HEK293T (cell line): ENCODE results near the gene ZP1.

ENCODE experiments used
- CTCF ChIA-PET: fragments of 350-600 bp; formaldehyde crosslinking; extraction: SDS; loops from one replicate; lab custom pipeline; 2021; ENCODE audit warnings: antibody characterized with exemption, inconsistent platforms; lab: Yijun Ruan, JAX
- POLR2A ChIA-PET: fragments of 350-600 bp; formaldehyde crosslinking; extraction: SDS; loops from one replicate; lab custom pipeline; 2020; ENCODE audit warnings: antibody characterized with exemption, inconsistent platforms; lab: Yijun Ruan, JAX
- DNase-seq: peaks from one replicate; pipeline ENCODE4 v3.0.0; 2012; ENCODE audit warnings: mixed read lengths; ENCODE audit errors: extremely low spot score
- ARNT ChIP-seq: fragments of 450-650 bp; IDR thresholded peaks from 2 replicates; pipeline ENCODE4 v1.6.1; 2017; ENCODE audit warnings: mild to moderate bottlenecking
- BHLHE40 ChIP-seq: fragments of 450-650 bp; IDR thresholded peaks from 2 replicates; pipeline ENCODE4 v1.6.1; 2016; ENCODE audit warnings: mild to moderate bottlenecking, moderate library complexity, borderline replicate concordance
- CTBP1 ChIP-seq: fragments of 450-650 bp; IDR thresholded peaks from 2 replicates; pipeline ENCODE4 v1.6.1; 2016; ENCODE audit warnings: borderline replicate concordance
- ELF4 ChIP-seq: fragments of 450-650 bp; IDR thresholded peaks from 2 replicates; pipeline ENCODE4 v1.6.1; 2017; ENCODE audit warnings: antibody characterized with exemption
- FOXA1 ChIP-seq: fragments of 450-650 bp; IDR thresholded peaks from 2 replicates; pipeline ENCODE4 v1.6.1; 2016; ENCODE audit warnings: mild to moderate bottlenecking
- FOXK2 ChIP-seq: fragments of 450-650 bp; IDR thresholded peaks from 2 replicates; pipeline ENCODE4 v1.6.1; 2016; ENCODE audit warnings: mild to moderate bottlenecking
- FOXM1 ChIP-seq: fragments of 450-650 bp; IDR thresholded peaks from 2 replicates; pipeline ENCODE4 v1.6.1; 2017; ENCODE audit warnings: mild to moderate bottlenecking, borderline replicate concordance
- HDGF ChIP-seq: fragments of 450-650 bp; IDR thresholded peaks from 2 replicates; pipeline ENCODE4 v1.6.1; 2017; ENCODE audit warnings: antibody characterized with exemption, borderline replicate concordance
- L3MBTL2 ChIP-seq: fragments of 450-650 bp; conservative IDR thresholded peaks from 2 replicates; pipeline ENCODE4 v1.6.1; 2016; ENCODE audit warnings: mild to moderate bottlenecking
- LEF1 ChIP-seq: fragments of 450-650 bp; IDR thresholded peaks from 2 replicates; pipeline ENCODE4 v1.6.1; 2017; ENCODE audit warnings: mild to moderate bottlenecking, borderline replicate concordance
- NFRKB ChIP-seq: fragments of 450-650 bp; IDR thresholded peaks from 2 replicates; pipeline ENCODE4 v1.6.1; 2016; ENCODE audit warnings: mild to moderate bottlenecking, moderate library complexity
- SP1 ChIP-seq: fragments of 450-650 bp; IDR thresholded peaks from 2 replicates; pipeline ENCODE4 v1.6.1; 2017
- SUZ12 ChIP-seq: fragments of 450-650 bp; IDR thresholded peaks from 2 replicates; pipeline ENCODE4 v1.6.1; 2016; ENCODE audit warnings: mild to moderate bottlenecking
- TARDBP ChIP-seq: fragments of 450-650 bp; IDR thresholded peaks from 2 replicates; pipeline ENCODE4 v1.6.1; 2016
- ZNF384 ChIP-seq: fragments of 450-650 bp; IDR thresholded peaks from 2 replicates; pipeline ENCODE4 v1.6.1; 2016
- TF ChIP-seq, protein P1 (sequence below): fragments of 450-650 bp; IDR thresholded peaks from 2 replicates; pipeline ENCODE4 v1.6.1; 2016

The ZP1 gene

DNA sequence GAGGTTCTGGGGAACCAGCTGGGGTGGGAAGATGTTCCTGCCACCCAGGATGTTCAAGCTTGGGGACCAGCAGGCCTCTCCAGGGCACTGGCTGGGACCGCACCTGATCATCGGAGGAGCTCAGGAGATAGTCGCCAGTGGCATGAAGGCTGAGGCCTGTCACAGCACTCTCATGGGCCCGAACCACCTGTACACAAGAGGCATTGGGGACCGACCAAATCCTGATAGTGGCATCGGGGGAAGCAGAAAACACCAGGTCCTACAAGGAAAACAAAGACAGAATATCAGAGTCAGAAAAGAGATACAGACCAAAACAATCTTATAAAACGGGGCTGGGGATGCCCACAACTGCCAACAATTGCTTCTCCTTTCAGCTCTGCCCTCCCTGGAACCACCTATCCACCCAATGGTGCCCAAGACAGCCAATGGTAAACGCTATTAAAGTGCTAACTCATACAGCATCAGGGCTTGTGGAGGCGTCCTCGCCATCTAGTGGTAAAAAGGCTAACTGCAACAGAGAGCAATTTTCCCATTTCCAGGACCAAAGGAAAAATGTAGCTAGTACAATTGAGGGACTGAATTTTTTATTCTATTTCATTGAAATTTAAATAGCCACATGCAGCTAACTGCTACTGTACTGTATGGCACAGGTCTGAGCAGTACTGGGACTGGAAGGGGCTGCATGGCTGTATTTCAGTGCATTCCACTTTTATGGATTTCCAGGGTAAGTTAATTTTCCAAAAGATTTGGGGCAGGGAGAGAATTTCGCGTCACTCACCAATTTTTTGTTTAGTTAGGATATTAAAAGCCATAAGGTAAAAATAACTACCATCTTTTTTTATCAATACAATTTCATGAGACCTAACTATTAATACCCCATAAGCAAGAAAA, 31.9 kb downstream of the ZP1 start:
- peak; percentile 71 for DNase-seq
- TF ChIP-seq TARDBP (no peak), FOXK2 (no peak), BHLHE40 (no peak), ELF4 (no peak), SUZ12 (no peak), FOXA1 (no peak), LEF1 (no peak), NFRKB (no peak), CTBP1 (no peak), HDGF (no peak), L3MBTL2 (no peak), SP1 (no peak), ZNF384 (no peak), FOXM1 (no peak), ARNT (no peak)
- TF ChIP-seq, protein P1, sequence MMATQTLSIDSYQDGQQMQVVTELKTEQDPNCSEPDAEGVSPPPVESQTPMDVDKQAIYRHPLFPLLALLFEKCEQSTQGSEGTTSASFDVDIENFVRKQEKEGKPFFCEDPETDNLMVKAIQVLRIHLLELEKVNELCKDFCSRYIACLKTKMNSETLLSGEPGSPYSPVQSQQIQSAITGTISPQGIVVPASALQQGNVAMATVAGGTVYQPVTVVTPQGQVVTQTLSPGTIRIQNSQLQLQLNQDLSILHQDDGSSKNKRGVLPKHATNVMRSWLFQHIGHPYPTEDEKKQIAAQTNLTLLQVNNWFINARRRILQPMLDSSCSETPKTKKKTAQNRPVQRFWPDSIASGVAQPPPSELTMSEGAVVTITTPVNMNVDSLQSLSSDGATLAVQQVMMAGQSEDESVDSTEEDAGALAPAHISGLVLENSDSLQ, result no peak
- ChIA-PET POLR2A (interaction anchor here (1.5 kb wide), 1 partner anchor 15 kb away, joined by 3 read pairs; the partner anchor contains the start of gene TMEM109), CTCF (interaction anchor here (0.6 to 1.6 kb wide), 14 partner anchors 8 to 297 kb away, joined by 3 to 23 read pairs (median 3); partner anchors contain the start of gene TMEM109)

DNA sequence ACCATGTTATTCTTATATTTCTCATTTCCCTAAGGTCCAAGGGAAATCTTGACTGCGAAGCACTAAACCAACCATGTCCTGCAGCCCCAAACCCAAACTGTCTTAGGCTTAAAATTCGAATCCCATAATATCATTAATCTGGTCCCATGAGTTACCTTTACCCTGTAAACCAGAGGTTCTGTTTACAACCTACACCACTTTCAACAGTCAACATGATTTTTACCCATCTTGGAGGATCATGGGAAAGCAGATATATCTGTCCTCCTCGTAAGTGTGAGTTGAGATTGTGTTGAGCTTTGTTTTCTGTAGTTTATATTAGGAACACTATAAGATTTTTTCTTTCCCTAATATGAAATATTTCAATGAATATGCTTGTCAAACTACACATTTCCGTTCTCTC, 32.6 kb downstream of the ZP1 start:
- DNase-seq, result no peak
- CTCF ChIA-PET, result interaction anchor here (0.6 to 1.6 kb wide), 16 partner anchors 7 to 1334 kb away, joined by 3 to 23 read pairs (median 3); partner anchors contain the start of gene TMEM109
- POLR2A ChIA-PET, result interaction anchor here (1.5 kb wide), 1 partner anchor 14 kb away, joined by 3 read pairs; the partner anchor contains the start of gene TMEM109
- TF ChIP-seq FOXM1, result no peak
- no peak for TF ChIP-seq SUZ12
- TF ChIP-seq ELF4, result no peak

DNA sequence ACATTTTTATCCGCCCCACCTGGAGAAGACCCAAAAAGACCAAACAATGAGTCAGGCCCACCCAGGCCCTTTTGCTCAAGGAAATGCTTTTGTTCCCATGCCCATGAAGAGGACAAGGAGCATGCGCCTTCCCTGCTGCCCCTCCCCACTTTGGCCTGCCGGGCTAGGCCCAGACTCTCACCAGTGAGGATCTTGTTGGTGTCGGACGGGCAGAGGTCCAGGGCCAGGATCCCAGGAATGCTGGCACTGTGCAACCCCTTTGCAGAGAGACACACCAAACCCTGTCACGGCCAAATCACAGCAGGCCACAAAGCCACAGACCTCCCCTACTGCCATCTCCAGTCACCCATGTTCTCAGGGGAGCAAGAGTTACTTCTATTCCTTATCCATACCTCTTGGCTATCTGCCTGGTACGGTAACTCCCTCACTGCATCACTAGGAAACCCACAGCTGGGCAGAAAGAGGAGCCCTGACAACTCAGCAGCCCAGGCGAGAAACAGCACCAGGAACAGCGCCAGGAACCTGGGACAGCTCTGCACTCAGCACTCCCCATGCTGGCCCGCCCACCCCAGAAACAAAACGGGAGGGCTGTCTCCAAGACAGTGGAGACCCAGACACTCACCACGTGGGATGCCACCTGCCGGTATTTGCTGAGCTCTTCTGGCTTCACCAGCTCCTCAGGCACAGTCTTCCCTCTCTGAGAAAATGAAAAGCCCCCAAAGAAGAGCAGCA, 33.5 kb downstream of the ZP1 start:
- POLR2A ChIA-PET, result interaction anchor here (1.0 to 1.4 kb wide), 2 partner anchors 13 to 15 kb away, joined by 4 to 5 read pairs; partner anchors contain the start of gene TMEM109
- CTCF ChIA-PET, result interaction anchor here (0.6 to 1.4 kb wide), 3 partner anchors 11 to 1335 kb away, joined by 3 to 10 read pairs (median 3); no protein-coding TSS in a partner anchor
- no peak for DNase-seq

DNA sequence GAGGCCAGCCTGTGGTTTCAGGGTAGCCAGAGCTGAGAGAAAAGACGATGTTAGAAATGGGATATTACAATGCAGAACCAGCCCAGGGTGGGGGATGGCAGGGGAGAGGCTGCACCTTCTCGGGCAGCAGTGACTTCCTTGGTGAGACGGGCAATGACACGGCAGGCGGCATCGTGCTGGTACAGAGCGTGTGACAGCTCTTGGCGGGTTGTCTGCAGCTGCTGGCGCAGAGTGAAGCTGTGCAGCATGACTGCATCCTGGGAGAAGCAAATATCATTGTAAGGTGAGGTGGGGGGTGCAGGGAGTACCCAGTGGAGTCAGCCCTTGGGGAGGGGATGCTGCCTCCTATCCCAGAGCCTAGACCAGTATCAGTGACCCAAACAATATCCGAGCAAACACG, 35.3 kb downstream of the ZP1 start:
- POLR2A ChIA-PET, result interaction anchor here (0.7 to 1.3 kb wide), 2 partner anchors 15 to 57 kb away, joined by 3 to 4 read pairs; no protein-coding TSS in a partner anchor
- CTCF ChIA-PET, result interaction anchor here (1.2 to 1.5 kb wide), 2 partner anchors 11 to 15 kb away, joined by 3 to 4 read pairs; no protein-coding TSS in a partner anchor
- no peak for TF ChIP-seq ARNT
- TF ChIP-seq FOXA1, result no peak
- no peak for TF ChIP-seq ELF4
- TF ChIP-seq L3MBTL2, result no peak
- no peak for TF ChIP-seq HDGF
- TF ChIP-seq FOXK2, result no peak
- no peak for TF ChIP-seq FOXM1
- no peak for TF ChIP-seq SP1
- no peak for TF ChIP-seq TARDBP
- no peak for TF ChIP-seq NFRKB
- TF ChIP-seq, protein P1, result no peak
- DNase-seq, result no peak

More for the DNA sequence above, 33.5 kb downstream of the ZP1 start:
- TF ChIP-seq ELF4 (no peak), HDGF (no peak), CTBP1 (no peak), ARNT (no peak), FOXM1 (no peak), SUZ12 (no peak), ZNF384 (no peak), SP1 (no peak), LEF1 (no peak)

DNA sequence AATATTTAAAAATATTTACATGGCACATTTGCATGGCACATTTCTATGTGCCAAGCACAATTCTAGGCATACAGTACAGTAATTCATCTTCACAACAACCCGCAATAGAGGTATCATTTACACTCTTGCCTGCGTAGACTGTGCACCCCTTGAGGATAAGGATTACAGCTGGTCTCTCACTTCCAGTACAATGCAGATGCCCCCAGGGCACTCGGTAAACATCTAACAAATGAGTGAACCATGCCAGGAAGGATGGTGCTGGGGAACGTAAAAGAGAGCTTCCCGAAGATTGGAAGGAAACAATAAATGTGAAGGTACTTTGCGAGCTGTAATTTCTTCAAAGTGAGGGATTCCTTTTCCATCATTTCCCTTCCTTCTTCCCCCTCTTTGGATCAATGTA, 37.7 kb downstream of the ZP1 start:
- CTCF ChIA-PET, result interaction anchor here (0.6 to 1.0 kb wide), 2 partner anchors 10 to 74 kb away, joined by 3 to 4 read pairs; no protein-coding TSS in a partner anchor

DNA sequence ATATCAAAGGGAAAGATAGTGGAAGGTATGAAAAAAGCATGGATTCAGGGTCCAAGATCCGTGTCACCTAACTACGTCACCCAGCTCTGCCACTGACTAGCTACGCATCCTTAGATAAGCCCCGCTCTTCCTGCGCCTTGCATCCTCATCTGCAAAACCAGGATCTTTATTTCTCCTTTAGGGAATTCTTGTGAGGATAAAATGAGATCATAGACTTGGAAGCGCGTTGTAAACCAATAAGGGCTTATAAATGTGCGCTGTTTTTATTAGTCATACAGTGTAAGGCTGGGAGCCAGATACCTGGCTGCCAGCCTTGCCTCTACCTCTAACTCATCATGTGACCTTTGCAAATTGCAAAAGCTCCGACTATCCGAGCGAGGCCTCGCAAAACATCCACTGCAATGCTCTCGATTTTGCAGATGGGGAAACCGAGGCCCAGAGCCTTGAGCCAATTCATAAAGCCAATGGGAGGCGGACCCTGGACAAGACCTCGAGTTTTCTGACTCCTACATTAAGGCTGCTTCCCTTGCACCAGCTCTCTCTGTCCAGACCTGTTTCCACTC, 38.3 kb downstream of the ZP1 start:
- ChIA-PET POLR2A (interaction anchor here (1.1 to 2.1 kb wide), 8 partner anchors 9 to 256 kb away, joined by 3 to 34 read pairs (median 4); partner anchors contain the start of genes TMEM109 and VPS37C), CTCF (interaction anchor here (1.0 kb wide), 1 partner anchor 10 kb away, joined by 3 read pairs; no protein-coding TSS in a partner anchor)
- TF ChIP-seq TARDBP, result no peak
- TF ChIP-seq ARNT, result no peak
- TF ChIP-seq ZNF384, result no peak
- TF ChIP-seq SUZ12, result no peak
- TF ChIP-seq, protein P1, result no peak
- TF ChIP-seq FOXK2, result no peak
- TF ChIP-seq LEF1, result no peak
- TF ChIP-seq HDGF, result no peak
- DNase-seq, result no peak

More for the DNA sequence above, 37.7 kb downstream of the ZP1 start:
- no peak for TF ChIP-seq SUZ12
- TF ChIP-seq ELF4, result no peak
- no peak for TF ChIP-seq BHLHE40
- no peak for TF ChIP-seq TARDBP
- no peak for TF ChIP-seq FOXA1
- DNase-seq, result no peak
- POLR2A ChIA-PET, result interaction anchor here (1.1 to 2.1 kb wide), 7 partner anchors 9 to 257 kb away, joined by 3 to 34 read pairs (median 4); partner anchors contain the start of genes TMEM109 and VPS37C
